Epithelial cell of esophagus (primary cell): ENCODE measurements around the gene AP4S1.

Experiments
- DNase-seq: peaks from one replicate; pipeline ENCODE4 v3.0.0; 2010; ENCODE audit warnings: low read depth
- H3K4me3 ChIP-seq: 2 replicates; pipeline ENCODE4 v1.5.1; 2011; ENCODE audit warnings: mild to moderate bottlenecking, low read length, control low read depth
- CTCF ChIP-seq: IDR thresholded peaks from 2 replicates; pipeline ENCODE4 v1.5.1; 2011; ENCODE audit warnings: low read depth, mild to moderate bottlenecking, low read length, control low read depth, inconsistent platforms; ENCODE audit not compliant: insufficient read depth; ENCODE audit errors: missing control alignments

The AP4S1 gene

GRCh38 chr14:31137214-31137889, 111.9 kb downstream of the AP4S1 start:
- TF ChIP-seq CTCF = no peak
- DNase-seq = peak; percentile 32
- H3K4me3 ChIP-seq = no peak overlapping the region

- TF ChIP-seq CTCF = no peak
- no peak for DNase-seq
- no peak overlapping the region for H3K4me3 ChIP-seq
Measured at GRCh38 chr14:31138301-31138700, 112.9 kb downstream of the AP4S1 start.

GRCh38 chr14:31139301-31139847, 113.9 kb downstream of the AP4S1 start:
- TF ChIP-seq CTCF = no peak
- no peak overlapping the region for H3K4me3 ChIP-seq
- DNase-seq = no peak

GRCh38 chr14:31142455-31143087, 117.1 kb downstream of the AP4S1 start:
- no peak overlapping the region for H3K4me3 ChIP-seq
- no peak for DNase-seq
- TF ChIP-seq CTCF = no peak
